Suprapubic skin (tissue), 4 donors: Measurements from ENCODE around the gene RAB22A. TPM values are rescaled to one million over a fixed set of nuclear protein-coding genes. Genes with fewer than 3 reads are reported as not detected.

ENCODE experiments used
- DNase-seq, 2 donors: peaks; one replicate each; pipeline ENCODE4 v3.0.0-alpha.2; 2019; ENCODE audit warnings: low spot score in 2 of 2
- H3K27ac ChIP-seq: fragments of 200-600 bp; sonication (generic); one replicate; pipeline ENCODE4 v1.5.1; 2019
- H3K27me3 ChIP-seq: fragments of 200-600 bp; sonication (generic); one replicate; pipeline ENCODE4 v1.5.1; 2019
- H3K36me3 ChIP-seq: fragments of 200-600 bp; sonication (generic); one replicate; pipeline ENCODE4 v1.5.1; 2019
- H3K4me1 ChIP-seq: fragments of 200-600 bp; sonication (generic); one replicate; pipeline ENCODE4 v1.5.1; 2019
- H3K4me3 ChIP-seq: fragments of 200-600 bp; sonication (generic); one replicate; pipeline ENCODE4 v1.5.1; 2019; ENCODE audit warnings: mild to moderate bottlenecking
- H3K9me3 ChIP-seq: fragments of 200-600 bp; sonication (generic); one replicate; pipeline ENCODE4 v1.5.1; 2019
- EP300 ChIP-seq: sonication (generic); formaldehyde crosslinking; IDR thresholded peaks from one replicate; pipeline ENCODE4 v1.6.1; 2017; ENCODE audit warnings: antibody characterized with exemption
- POLR2A ChIP-seq, 2 donors: fragments of 450-650 bp; IDR thresholded peaks; one replicate each; pipeline ENCODE4 v1.6.1; 2017; ENCODE audit warnings: antibody characterized with exemption in 2 of 2, mild to moderate bottlenecking in 2 of 2, moderate library complexity in 2 of 2
- POLR2AphosphoS5 ChIP-seq, 3 donors: sonication (generic); formaldehyde crosslinking; IDR thresholded peaks; one replicate each; pipeline ENCODE4 v1.6.1; 2017; ENCODE audit warnings: antibody characterized with exemption in 3 of 3
- WGBS: methylation state at CpG from one replicate; pipeline ENCODE4 v1.1.5; 2018; 5-methylcytosine and 5-hydroxymethylcytosine counted together
- total RNA-seq, 4 donors: library from RNA; depleted of rRNA; stranded (reverse); fragments of >200 nt; gene quantifications; one replicate each; pipeline ENCODE4 v1.1.0, GENCODE V29; 2016
- TF ChIP-seq, protein P1 (sequence below), 2 donors: fragments of 200-600 bp in 1 of 2; fragments of 450-650 bp in 1 of 2; sonication (generic) in 1 of 2; IDR thresholded peaks; one replicate each; pipeline ENCODE4 v1.5.1; 2016 to 2019; ENCODE audit warnings: antibody characterized with exemption in 2 of 2, mild to moderate bottlenecking in 1 of 2, moderate library complexity in 1 of 2

Gene RAB22A
- total RNA-seq, 4 donors from 2014 or later, result 17.0 to 21.6 (median 19.1) TPM

DNA sequence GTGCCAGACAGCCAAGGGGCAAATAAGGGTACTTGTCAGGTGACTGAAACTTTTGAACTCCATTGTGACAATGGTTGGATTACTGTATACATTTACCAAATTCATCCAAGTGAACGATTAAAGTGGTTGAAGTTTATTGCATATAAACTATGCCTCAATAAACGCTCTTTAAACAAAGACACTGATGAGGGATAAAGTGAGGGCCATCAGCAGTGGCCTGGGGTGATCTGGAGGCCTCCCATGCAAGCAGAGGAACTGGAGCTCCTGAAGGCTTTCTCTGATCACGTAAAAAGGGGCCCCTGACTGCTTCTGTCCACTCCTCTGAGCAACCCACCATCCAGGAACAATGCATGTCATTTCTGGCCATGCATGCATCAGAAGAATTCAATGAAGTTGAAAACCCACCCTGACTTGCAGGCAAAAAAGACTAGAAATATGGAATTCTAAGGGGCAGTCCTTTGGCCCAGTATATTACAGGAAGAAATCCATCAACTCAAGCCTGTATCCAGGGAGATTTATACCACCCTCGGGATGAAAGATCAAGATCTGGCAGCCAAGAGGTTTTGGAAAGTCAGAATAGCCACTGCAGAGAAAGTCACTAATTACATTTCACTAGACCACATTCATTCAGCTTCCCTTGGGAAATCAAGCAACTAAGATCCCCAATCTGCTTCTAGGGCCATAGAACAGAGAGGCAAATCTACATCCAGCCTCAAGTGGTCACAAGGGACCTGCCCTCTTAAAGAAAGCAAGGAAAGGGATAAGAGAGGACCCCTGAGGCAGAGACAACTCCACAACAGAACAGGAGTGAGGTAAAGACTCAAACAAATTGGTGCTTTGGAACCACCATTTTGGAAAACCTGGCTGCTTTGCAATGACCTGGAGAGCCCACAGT, 31.7 kb upstream of the RAB22A start:
- TF ChIP-seq, protein P1, sequence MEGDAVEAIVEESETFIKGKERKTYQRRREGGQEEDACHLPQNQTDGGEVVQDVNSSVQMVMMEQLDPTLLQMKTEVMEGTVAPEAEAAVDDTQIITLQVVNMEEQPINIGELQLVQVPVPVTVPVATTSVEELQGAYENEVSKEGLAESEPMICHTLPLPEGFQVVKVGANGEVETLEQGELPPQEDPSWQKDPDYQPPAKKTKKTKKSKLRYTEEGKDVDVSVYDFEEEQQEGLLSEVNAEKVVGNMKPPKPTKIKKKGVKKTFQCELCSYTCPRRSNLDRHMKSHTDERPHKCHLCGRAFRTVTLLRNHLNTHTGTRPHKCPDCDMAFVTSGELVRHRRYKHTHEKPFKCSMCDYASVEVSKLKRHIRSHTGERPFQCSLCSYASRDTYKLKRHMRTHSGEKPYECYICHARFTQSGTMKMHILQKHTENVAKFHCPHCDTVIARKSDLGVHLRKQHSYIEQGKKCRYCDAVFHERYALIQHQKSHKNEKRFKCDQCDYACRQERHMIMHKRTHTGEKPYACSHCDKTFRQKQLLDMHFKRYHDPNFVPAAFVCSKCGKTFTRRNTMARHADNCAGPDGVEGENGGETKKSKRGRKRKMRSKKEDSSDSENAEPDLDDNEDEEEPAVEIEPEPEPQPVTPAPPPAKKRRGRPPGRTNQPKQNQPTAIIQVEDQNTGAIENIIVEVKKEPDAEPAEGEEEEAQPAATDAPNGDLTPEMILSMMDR (IDR thresholded peaks at IDR 0.05), result no peak
- TF ChIP-seq EP300 (no peak), POLR2A (IDR thresholded peaks at IDR 0.05) (no peak), POLR2AphosphoS5 (IDR thresholded peaks at IDR 0.05) (no peak)
- WGBS, result 57% methylated on average over 4 of the region's 4 CpGs

DNA sequence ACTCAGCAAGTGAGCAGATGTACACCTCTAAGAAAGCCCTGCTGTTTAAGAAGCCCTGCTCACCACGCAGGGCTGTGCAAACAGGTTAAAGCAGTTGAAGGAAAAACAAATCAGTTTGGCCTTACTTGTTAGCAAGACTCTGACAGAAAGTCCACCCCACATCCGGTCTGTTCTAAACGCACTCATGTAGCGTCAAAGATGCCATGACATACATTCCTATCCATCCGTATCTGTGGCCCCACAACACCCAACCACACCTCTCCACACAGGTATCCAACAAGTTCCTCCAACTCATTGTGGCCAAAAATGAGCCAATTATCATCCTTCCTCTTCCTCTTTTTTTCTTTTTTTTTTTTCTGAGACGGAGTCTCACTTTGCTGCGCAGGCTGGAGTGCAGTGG, 22.8 kb upstream of the RAB22A start:
- no peak for DNase-seq
- no peaks in the 10 kb centered on the region for H3K9me3 ChIP-seq
- H3K4me3 ChIP-seq, result no peak overlapping the region
- no peaks in the 10 kb centered on the region for H3K27me3 ChIP-seq
- peaks cover 6% of the 10 kb centered on the region for H3K36me3 ChIP-seq
- 82% methylated on average over 7 of the region's 7 CpGs for WGBS
- no peak overlapping the region for H3K27ac ChIP-seq
- H3K4me1 ChIP-seq, result no peaks in the 10 kb centered on the region
- TF ChIP-seq, protein P1 (IDR thresholded peaks at IDR 0.05), result no peak
- no peak for TF ChIP-seq EP300
- no peak for TF ChIP-seq POLR2A (IDR thresholded peaks at IDR 0.05)
- TF ChIP-seq POLR2AphosphoS5 (IDR thresholded peaks at IDR 0.05), result no peak

More for the DNA sequence above, 31.7 kb upstream of the RAB22A start:
- no peaks in the 10 kb centered on the region for H3K36me3 ChIP-seq
- no peak overlapping the region for H3K4me3 ChIP-seq
- no peak overlapping the region for H3K27ac ChIP-seq
- no peaks in the 10 kb centered on the region for H3K9me3 ChIP-seq
- no peaks in the 10 kb centered on the region for H3K27me3 ChIP-seq
- H3K4me1 ChIP-seq, result no peaks in the 10 kb centered on the region
- no peak for DNase-seq

DNA sequence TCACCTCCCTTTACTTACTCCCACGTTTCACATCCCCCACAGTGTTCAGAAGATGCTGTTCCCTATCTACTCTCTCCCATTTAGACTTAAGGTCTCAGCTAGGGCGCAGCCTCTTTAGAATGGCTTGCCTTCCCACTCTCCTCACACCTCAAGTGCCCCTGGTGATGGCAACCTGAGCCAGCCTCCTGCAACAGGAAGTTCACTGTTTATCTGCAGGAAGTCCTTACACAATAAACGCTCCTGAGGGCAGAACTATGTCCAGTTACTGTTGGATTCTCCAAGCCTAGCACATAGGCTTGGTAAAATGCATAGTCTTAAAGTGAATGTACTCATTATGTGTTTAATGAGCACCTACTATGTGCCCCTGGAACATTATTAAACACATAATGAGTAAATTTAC, 21.9 kb upstream of the RAB22A start:
- Histone ChIP-seq H3K4me3 (no peak overlapping the region), H3K4me1 (no peaks in the 10 kb centered on the region), H3K27ac (no peak overlapping the region), H3K27me3 (no peaks in the 10 kb centered on the region), H3K9me3 (no peaks in the 10 kb centered on the region), H3K36me3 (peaks cover 6% of the 10 kb centered on the region)
- WGBS, result 73% methylated on average over 3 of the region's 3 CpGs
- DNase-seq, result no peak
- no peak for TF ChIP-seq EP300
- TF ChIP-seq POLR2AphosphoS5 (IDR thresholded peaks at IDR 0.05), result no peak
- TF ChIP-seq POLR2A (IDR thresholded peaks at IDR 0.05), result no peak
- TF ChIP-seq, protein P1 (IDR thresholded peaks at IDR 0.05), result no peak

DNA sequence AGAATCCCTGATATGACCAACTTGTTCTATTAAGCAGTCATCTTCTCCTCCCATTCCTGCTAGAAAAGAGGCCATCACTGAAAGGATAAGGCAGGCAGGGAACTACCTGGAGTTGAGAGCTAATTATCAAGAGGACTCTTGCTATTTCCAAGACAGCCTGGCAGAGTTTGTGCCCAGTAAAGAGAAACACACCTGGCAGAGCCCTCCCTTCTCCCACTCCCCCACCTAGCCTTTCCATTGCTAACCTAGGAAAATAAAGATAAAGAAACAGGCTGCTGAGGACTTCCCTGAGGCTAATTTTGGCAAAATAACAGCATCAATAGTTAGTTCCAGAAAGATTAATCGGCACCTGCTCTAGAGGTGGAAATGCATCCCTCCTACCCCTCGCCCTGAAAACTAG, 20.4 kb upstream of the RAB22A start:
- Histone ChIP-seq H3K36me3 (peaks cover 6% of the 10 kb centered on the region), H3K9me3 (no peaks in the 10 kb centered on the region), H3K4me3 (no peak overlapping the region), H3K27me3 (no peaks in the 10 kb centered on the region), H3K27ac (no peak overlapping the region), H3K4me1 (peaks cover 7% of the 10 kb centered on the region)
- DNase-seq, result no peak
- TF ChIP-seq, protein P1 (IDR thresholded peaks at IDR 0.05), result no peak
- TF ChIP-seq EP300 (no peak), POLR2AphosphoS5 (IDR thresholded peaks at IDR 0.05) (no peak), POLR2A (IDR thresholded peaks at IDR 0.05) (no peak)
- 95% methylated on average over 2 of the region's 2 CpGs for WGBS

DNA sequence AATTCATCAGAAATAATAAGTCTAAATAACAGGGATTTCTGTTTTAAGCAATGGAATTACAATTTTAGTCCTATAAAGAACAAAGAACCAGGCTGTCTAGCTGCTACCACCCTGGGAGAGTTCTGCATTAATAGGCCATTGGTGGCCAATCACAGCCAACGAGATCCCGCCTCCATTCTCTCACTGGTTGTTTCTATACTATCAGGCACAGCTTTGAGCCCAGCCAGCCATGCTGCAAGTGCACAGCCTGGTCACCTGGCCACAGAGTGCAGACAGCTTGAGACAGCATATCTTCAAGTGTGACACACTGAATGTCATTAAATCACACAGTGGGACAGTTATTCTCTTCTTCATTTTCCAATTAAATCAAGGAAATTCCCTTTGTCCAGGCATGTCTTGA, 16.1 kb upstream of the RAB22A start:
- no peak for TF ChIP-seq POLR2AphosphoS5 (IDR thresholded peaks at IDR 0.05)
- TF ChIP-seq POLR2A (IDR thresholded peaks at IDR 0.05), result no peak
- TF ChIP-seq EP300, result no peak
- TF ChIP-seq, protein P1 (IDR thresholded peaks at IDR 0.05), result no peak
- peaks cover 7% of the 10 kb centered on the region for H3K4me1 ChIP-seq
- DNase-seq, result no peak
- no peaks in the 10 kb centered on the region for H3K36me3 ChIP-seq
- no peak overlapping the region for H3K27ac ChIP-seq
- no peak overlapping the region for H3K4me3 ChIP-seq
- H3K9me3 ChIP-seq, result no peaks in the 10 kb centered on the region
- no peaks in the 10 kb centered on the region for H3K27me3 ChIP-seq
- WGBS, result 97% methylated on average over 2 of the region's 2 CpGs
